GM12865 (cell line): ENCODE results near the gene FKBP2.

Experiments used
- DNase-seq: peaks from one replicate; pipeline ENCODE4 v3.0.0; 2010; ENCODE audit warnings: low read depth
- H3K4me3 ChIP-seq: 2 replicates; pipeline ENCODE4 v1.5.1; 2011; ENCODE audit warnings: mild to moderate bottlenecking, low read depth, low read length, control low read depth
- CTCF ChIP-seq: IDR thresholded peaks from 2 replicates; pipeline ENCODE4 v1.5.1; 2011; ENCODE audit warnings: low read length, control low read depth, low read depth, inconsistent platforms; ENCODE audit not compliant: insufficient read depth; ENCODE audit errors: missing control alignments

FKBP2 gene

GRCh38 chr11:64259533-64260067, 18.7 kb downstream of the FKBP2 start:
- no peak for TF ChIP-seq CTCF

GRCh38 chr11:64260147-64260708, 19.3 kb downstream of the FKBP2 start:
- no peak for TF ChIP-seq CTCF
- no peak overlapping the region for H3K4me3 ChIP-seq
- DNase-seq = no peak

More at GRCh38 chr11:64259533-64260067, 18.7 kb downstream of the FKBP2 start:
- DNase-seq = peak; percentile 40
- H3K4me3 ChIP-seq = no peak overlapping the region

- no peak for TF ChIP-seq CTCF
- DNase-seq = no peak
- no peak overlapping the region for H3K4me3 ChIP-seq
Measured at GRCh38 chr11:64261556-64262080, 20.7 kb downstream of the FKBP2 start.

- DNase-seq = no peak
- no peak for TF ChIP-seq CTCF
- H3K4me3 ChIP-seq = no peak overlapping the region
Measured at GRCh38 chr11:64262271-64263002, 21.5 kb downstream of the FKBP2 start.

- TF ChIP-seq CTCF = no peak
- no peak for DNase-seq
Measured at GRCh38 chr11:64263021-64263946, 22.4 kb downstream of the FKBP2 start.

GRCh38 chr11:64263947-64264317, 23.0 kb downstream of the FKBP2 start:
- no peak for TF ChIP-seq CTCF
- no peak for DNase-seq
- H3K4me3 ChIP-seq = no peak overlapping the region

More at GRCh38 chr11:64263021-64263946, 22.4 kb downstream of the FKBP2 start:
- H3K4me3 ChIP-seq = no peak overlapping the region
